DND-41 (cell line): ENCODE results near the gene SMARCC1.

ENCODE experiments used
- ATAC-seq: fragments of 200-7000 bp; cut with Tn5 transposase; 3 replicates; pipeline ENCODE4 v1.9.1; 2021; ENCODE audit warnings: low read depth; ENCODE audit not compliant: insufficient read depth
- DNase-seq: peaks from one replicate; pipeline ENCODE4 v3.0.0-alpha.2; 2020
- H2AFZ ChIP-seq: 2 replicates; pipeline ENCODE4 v1.6.0; 2012; ENCODE audit warnings: low read depth, low read length
- H3K27ac ChIP-seq: 2 replicates; pipeline ENCODE4 v1.5.1; 2012; ENCODE audit warnings: low read length, inconsistent platforms
- H3K27me3 ChIP-seq: fragments of 200-600 bp; sonication (generic); 2 replicates; pipeline ENCODE4 v1.6.0; 2012; ENCODE audit warnings: low read length, mild to moderate bottlenecking, inconsistent platforms; ENCODE audit not compliant: insufficient read depth, poor library complexity
- H3K36me3 ChIP-seq: 2 replicates; pipeline ENCODE4 v1.5.1; 2012; ENCODE audit warnings: low read length, inconsistent platforms; ENCODE audit not compliant: insufficient read depth
- H3K4me1 ChIP-seq: 2 replicates; pipeline ENCODE4 v1.5.1; 2012; ENCODE audit warnings: mild to moderate bottlenecking, low read length; ENCODE audit not compliant: insufficient read depth
- H3K4me2 ChIP-seq: 2 replicates; pipeline ENCODE4 v1.6.0; 2012; ENCODE audit warnings: mild to moderate bottlenecking, moderate library complexity, low read length, inconsistent platforms; ENCODE audit not compliant: insufficient read depth
- H3K4me3 ChIP-seq, 2 experiments: fragments of 200-600 bp in 1 of 2; shearing (Covaris generic) in 1 of 2; 2 replicates each; pipeline ENCODE4 v1.5.1; 2012 to 2016; ENCODE audit warnings: inconsistent platforms in 2 of 2, low read length in 2 of 2, mild to moderate bottlenecking in 2 of 2, low read depth in 1 of 2, moderate library complexity in 1 of 2
- H3K79me2 ChIP-seq: 2 replicates; pipeline ENCODE4 v1.6.0; 2012; ENCODE audit warnings: low read length, inconsistent platforms; ENCODE audit not compliant: insufficient read depth
- H3K9ac ChIP-seq: 2 replicates; pipeline ENCODE4 v1.6.0; 2012; ENCODE audit warnings: low read depth, mild to moderate bottlenecking, inconsistent platforms, low read length, moderate library complexity
- H3K9me3 ChIP-seq: 2 replicates; pipeline ENCODE4 v1.5.1; 2012; ENCODE audit warnings: low read length, moderate library complexity, mild to moderate bottlenecking, inconsistent platforms; ENCODE audit not compliant: insufficient read depth, severe bottlenecking
- H4K20me1 ChIP-seq: 2 replicates; pipeline ENCODE4 v1.6.0; 2012; ENCODE audit warnings: low read length; ENCODE audit not compliant: insufficient read depth
- EZH2 ChIP-seq: IDR thresholded peaks from 3 replicates; pipeline ENCODE4 v1.6.1; 2012; ENCODE audit warnings: borderline replicate concordance, low read depth, mild to moderate bottlenecking, moderate library complexity, low read length, inconsistent platforms; ENCODE audit not compliant: severe bottlenecking
- TF ChIP-seq, protein P1 (sequence below): IDR thresholded peaks from 2 replicates; pipeline ENCODE4 v1.5.1; 2012; ENCODE audit warnings: borderline replicate concordance, low read length, moderate library complexity, mild to moderate bottlenecking; ENCODE audit not compliant: poor library complexity, severe bottlenecking; ENCODE audit errors: extremely low read depth

SMARCC1 gene

DNA sequence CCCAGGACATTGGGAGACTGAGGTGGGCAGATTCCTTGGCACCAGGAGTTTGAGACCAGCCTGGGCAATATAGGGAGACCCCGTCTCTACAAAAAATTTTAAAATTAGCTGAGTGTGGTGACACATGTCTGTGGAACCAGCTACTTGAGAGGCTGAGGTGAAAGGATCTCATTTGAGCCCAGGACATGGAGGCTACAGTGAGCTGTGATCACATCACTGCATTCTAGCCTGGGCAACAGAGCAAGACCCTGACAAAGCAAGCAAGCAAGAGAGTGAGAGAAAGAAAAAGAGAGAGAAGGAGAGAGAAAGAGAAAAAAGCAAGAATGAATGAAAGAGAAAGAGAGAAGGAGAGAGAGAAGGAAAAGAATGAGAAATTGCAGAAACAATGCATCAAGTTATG lies 150.9 kb downstream of the SMARCC1 start:
- H3K4me2 ChIP-seq: no peak overlapping the region
- ATAC-seq (no peak), DNase-seq (no peak)
- H3K9me3 ChIP-seq: no peaks in the 10 kb centered on the region
- no peaks in the 10 kb centered on the region for H3K4me1 ChIP-seq
- no peaks in the 10 kb centered on the region for H4K20me1 ChIP-seq
- H3K4me3 ChIP-seq: no peak overlapping the region
- no peaks in the 10 kb centered on the region for H3K27me3 ChIP-seq
- TF ChIP-seq, protein P1, sequence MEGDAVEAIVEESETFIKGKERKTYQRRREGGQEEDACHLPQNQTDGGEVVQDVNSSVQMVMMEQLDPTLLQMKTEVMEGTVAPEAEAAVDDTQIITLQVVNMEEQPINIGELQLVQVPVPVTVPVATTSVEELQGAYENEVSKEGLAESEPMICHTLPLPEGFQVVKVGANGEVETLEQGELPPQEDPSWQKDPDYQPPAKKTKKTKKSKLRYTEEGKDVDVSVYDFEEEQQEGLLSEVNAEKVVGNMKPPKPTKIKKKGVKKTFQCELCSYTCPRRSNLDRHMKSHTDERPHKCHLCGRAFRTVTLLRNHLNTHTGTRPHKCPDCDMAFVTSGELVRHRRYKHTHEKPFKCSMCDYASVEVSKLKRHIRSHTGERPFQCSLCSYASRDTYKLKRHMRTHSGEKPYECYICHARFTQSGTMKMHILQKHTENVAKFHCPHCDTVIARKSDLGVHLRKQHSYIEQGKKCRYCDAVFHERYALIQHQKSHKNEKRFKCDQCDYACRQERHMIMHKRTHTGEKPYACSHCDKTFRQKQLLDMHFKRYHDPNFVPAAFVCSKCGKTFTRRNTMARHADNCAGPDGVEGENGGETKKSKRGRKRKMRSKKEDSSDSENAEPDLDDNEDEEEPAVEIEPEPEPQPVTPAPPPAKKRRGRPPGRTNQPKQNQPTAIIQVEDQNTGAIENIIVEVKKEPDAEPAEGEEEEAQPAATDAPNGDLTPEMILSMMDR: no peak
- TF ChIP-seq EZH2: no peak
- H3K9ac ChIP-seq: no peak overlapping the region
- H3K36me3 ChIP-seq: peaks cover 94% of the 10 kb centered on the region
- H2AFZ ChIP-seq: no peak overlapping the region
- no peak overlapping the region for H3K27ac ChIP-seq
- no peaks in the 10 kb centered on the region for H3K79me2 ChIP-seq

- ATAC-seq: no peak
- peaks cover 89% of the 10 kb centered on the region for H3K36me3 ChIP-seq
Observed at GRCh38 chr3:47629770-47630169, 151.9 kb downstream of the SMARCC1 start.

DNA sequence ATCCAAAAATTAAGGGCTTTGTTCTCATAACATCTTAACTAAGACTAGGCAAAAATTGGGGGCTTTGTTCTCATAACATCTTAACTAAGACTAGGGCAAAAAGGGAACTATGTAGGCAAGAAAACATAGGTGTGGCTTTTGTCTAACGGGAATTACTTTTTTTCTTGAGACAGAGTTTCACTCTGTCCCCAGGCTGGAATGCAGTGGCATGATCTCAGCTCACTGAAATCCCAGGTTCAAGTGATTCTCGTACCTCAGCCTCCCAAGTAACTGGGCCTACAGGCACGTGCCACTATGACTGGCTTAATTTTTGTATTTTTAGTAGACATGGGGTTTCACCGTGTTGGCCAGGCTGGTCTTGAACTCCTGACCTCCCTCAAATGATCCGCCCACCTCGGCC lies 153.3 kb downstream of the SMARCC1 start:
- Histone ChIP-seq H3K27me3 (no peaks in the 10 kb centered on the region), H3K79me2 (no peaks in the 10 kb centered on the region), H3K36me3 (peaks cover 90% of the 10 kb centered on the region), H3K4me3 (no peak overlapping the region), H3K4me1 (no peaks in the 10 kb centered on the region), H4K20me1 (no peaks in the 10 kb centered on the region), H2AFZ (no peak overlapping the region), H3K27ac (no peak overlapping the region), H3K9me3 (no peaks in the 10 kb centered on the region), H3K4me2 (no peak overlapping the region), H3K9ac (no peak overlapping the region)
- DNase-seq (no peak), ATAC-seq (no peak)
- TF ChIP-seq, protein P1: no peak
- no peak for TF ChIP-seq EZH2

More at GRCh38 chr3:47629770-47630169, 151.9 kb downstream of the SMARCC1 start:
- TF ChIP-seq, protein P1: no peak
- TF ChIP-seq EZH2: no peak
- Histone ChIP-seq H3K79me2 (no peaks in the 10 kb centered on the region), H3K9ac (no peak overlapping the region), H3K27me3 (no peaks in the 10 kb centered on the region), H3K9me3 (no peaks in the 10 kb centered on the region), H3K4me1 (no peaks in the 10 kb centered on the region), H2AFZ (no peak overlapping the region), H4K20me1 (no peaks in the 10 kb centered on the region), H3K4me2 (no peak overlapping the region), H3K27ac (no peak overlapping the region), H3K4me3 (no peak overlapping the region)
- DNase-seq: no peak
